Right cardiac atrium (tissue), 5 donors: ENCODE data around the gene PHACTR1. TPM values are rescaled to one million over a fixed set of nuclear protein-coding genes. Genes with fewer than 3 reads are reported as not detected.

Source experiments
- ATAC-seq, 2 donors: fragments of 200-7000 bp; cut with Tn5 transposase; one replicate each; pipeline versions ENCODE4 v1.8.0 to v1.9.1; 2020; ENCODE audit warnings: moderate library complexity in 2 of 2, mild to moderate bottlenecking in 1 of 2
- DNase-seq, 3 donors: peaks; one replicate each; pipeline ENCODE4 v3.0.0-alpha.2; 2020
- H3K27ac ChIP-seq: one replicate; pipeline ENCODE4 v1.5.1; 2013; ENCODE audit warnings: mild to moderate bottlenecking, low read length, control low read depth, moderate library complexity
- H3K27me3 ChIP-seq: one replicate; pipeline ENCODE4 v1.6.1; 2013; ENCODE audit not compliant: control insufficient read depth, insufficient read depth
- H3K4me1 ChIP-seq: one replicate; pipeline ENCODE4 v1.6.1; 2013; ENCODE audit warnings: low read length; ENCODE audit not compliant: control insufficient read depth, insufficient read depth
- H3K4me3 ChIP-seq: one replicate; pipeline ENCODE4 v1.5.1; 2013; ENCODE audit warnings: low read length, control low read depth
- H3K9me3 ChIP-seq: one replicate; pipeline ENCODE4 v1.6.1; 2013; ENCODE audit warnings: low read length; ENCODE audit not compliant: control insufficient read depth
- WGBS: extraction: QIAGEN DNeasy Blood & Tissue Kit; methylation state at CpG from one replicate; pipeline ENCODE4 v1.1.7; 2013; 5-methylcytosine and 5-hydroxymethylcytosine counted together
- intact Hi-C, 4 donors: fragments of 100-400 bp; cut with DNase I; formaldehyde crosslinking; loops; one replicate each; pipeline versions ENCODE4 v1.11.0 to v1.14.0; 2022 to 2023
- polyA plus RNA-seq: library from polyadenylated mRNA; stranded (reverse); fragments of 200-250 nt; gene quantifications from one replicate; pipeline ENCODE4 v1.2.3, GENCODE V29; 2013
- total RNA-seq, 4 donors: library from RNA; stranded (reverse); fragmentation: NEBNext Ultra II Directional; extraction: Animal tissue kit (Norgen Biotek cat#: 25700); gene quantifications; one replicate each; pipeline ENCODE4 v1.2.1, GENCODE V29; 2021
- donor health status: healthy with polysubstance abuse.
- donor health status: DM: no; HTN: yes; CAD: no.
- donor health status: DM: no; HTN: no; CAD: no.
- donor health status: DM: no; HTN: yes; CAD: no; lungs with severe emphysema.
- donor health status: DM: yes; HTN: yes; CAD: no.

PHACTR1 gene
- total and polyA plus RNA-seq, 5 donors = 7.3 to 29.4 (median 25.1) TPM

DNA sequence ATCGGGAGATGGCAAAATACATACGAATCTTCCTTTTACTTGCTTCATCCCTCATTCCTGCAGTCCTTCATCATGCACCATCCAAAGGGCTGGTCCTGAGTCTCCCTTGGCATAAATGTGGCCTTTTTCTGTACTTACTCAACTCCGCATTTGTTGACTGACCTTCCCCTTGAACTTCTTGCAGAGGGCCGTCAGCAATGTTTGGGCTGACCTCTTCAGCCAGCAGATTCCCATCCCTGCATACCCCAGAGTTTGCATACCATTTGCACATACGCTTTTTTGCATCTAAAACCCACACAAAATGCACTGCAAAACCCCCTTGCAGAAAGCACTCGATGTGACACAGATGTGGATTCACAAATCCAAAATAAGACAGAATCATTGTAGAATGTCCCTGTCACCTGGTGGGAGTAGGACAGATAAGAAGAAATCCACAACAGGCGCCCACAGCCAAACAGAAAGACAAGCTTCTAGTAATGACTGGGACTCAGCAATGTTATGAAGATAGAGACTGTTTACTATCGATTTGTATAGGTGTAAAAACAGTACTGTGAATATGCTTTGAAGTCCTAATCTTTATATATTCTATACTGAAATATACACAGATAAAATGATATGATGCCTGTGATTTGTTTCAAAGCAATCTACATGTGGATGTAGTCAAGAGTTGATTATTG is 566.0 kb downstream of the PHACTR1 start:
- intact Hi-C loops = no loop called here
- 73% methylated on average over 8 of the region's 8 CpGs for WGBS

DNA sequence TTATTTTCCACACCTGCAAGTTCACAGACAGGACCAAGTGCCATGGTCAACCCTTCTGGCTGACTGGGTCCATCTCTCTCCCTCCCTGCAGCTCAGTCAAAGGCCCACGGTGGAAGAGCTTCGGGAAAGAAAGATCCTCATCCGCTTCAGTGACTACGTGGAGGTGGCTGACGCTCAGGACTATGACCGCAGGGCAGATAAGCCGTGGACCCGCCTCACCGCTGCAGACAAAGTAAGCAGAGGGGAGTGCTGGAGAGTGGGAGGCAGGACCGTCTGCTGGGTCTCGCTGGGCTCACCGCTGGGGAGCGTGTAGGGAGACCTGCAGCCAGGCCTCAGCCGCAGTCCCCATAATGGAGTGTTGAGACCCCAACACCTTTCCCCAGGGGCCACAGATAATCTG is 566.8 kb downstream of the PHACTR1 start:
- 89% methylated on average over 14 of the region's 14 CpGs for WGBS
- no peak for ATAC-seq
- Histone ChIP-seq H3K4me1 (peaks cover 2% of the 10 kb centered on the region), H3K27ac (no peak overlapping the region), H3K27me3 (no peaks in the 10 kb centered on the region), H3K4me3 (no peak overlapping the region), H3K9me3 (no peaks in the 10 kb centered on the region)
- intact Hi-C loops = no loop called here
- DNase-seq = no peak

More for the DNA sequence above, 566.0 kb downstream of the PHACTR1 start:
- no peak for ATAC-seq
- Histone ChIP-seq H3K4me1 (peaks cover 2% of the 10 kb centered on the region), H3K9me3 (no peaks in the 10 kb centered on the region), H3K27ac (no peak overlapping the region), H3K27me3 (no peaks in the 10 kb centered on the region), H3K4me3 (no peak overlapping the region)
- DNase-seq = no peak

DNA sequence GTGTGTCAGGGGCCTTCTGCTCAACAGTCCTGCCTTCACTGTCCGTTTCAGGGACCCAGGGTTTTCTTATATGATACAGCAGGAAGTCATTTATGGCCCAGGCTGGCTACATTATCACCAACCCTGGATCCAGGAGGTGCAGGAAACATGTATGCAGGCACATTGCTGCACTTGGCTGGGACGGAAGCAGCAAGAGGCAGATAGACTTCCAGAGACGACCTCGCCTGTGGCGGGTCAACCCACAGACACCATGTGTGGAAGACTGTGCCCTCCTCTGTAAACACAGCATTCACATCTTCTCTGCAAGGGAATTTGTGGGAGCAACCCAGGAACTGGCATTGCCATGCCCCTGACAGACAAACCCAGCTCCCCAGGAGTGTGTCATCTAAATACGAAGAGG is 568.1 kb downstream of the PHACTR1 start:
- no peaks in the 10 kb centered on the region for H3K27me3 ChIP-seq
- H3K4me3 ChIP-seq = no peak overlapping the region
- no peaks in the 10 kb centered on the region for H3K9me3 ChIP-seq
- no peak overlapping the region for H3K27ac ChIP-seq
- intact Hi-C loops = no loop called here
- H3K4me1 ChIP-seq = no peaks in the 10 kb centered on the region
- DNase-seq (no peak), ATAC-seq (no peak)
- 74% methylated on average over 6 of the region's 6 CpGs for WGBS

DNA sequence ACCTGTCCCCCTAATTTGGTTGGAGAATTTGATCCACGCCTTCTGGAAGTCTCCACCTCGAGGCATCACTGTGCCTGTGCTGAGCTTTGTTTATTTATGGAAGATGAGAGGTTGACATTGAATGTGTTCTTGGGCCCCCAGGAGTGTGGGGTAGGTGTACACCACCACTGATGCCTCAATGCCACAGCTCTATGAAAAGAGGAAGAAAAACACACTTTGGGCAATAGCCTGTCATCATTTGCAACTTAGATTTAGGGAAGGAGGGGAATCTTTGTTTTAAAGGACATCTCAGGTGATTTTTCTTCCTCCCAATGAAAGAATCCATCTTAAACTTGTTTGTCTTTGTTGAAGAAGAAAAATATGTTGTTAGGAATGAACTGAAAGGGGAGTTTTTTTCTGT is 569.1 kb downstream of the PHACTR1 start:
- intact Hi-C loops = no loop called here
- no peak overlapping the region for H3K4me3 ChIP-seq
- no peak for DNase-seq
- ATAC-seq = no peak
- no peaks in the 10 kb centered on the region for H3K27me3 ChIP-seq
- H3K4me1 ChIP-seq = no peaks in the 10 kb centered on the region
- no peaks in the 10 kb centered on the region for H3K9me3 ChIP-seq
- WGBS = 91% methylated on average over 2 of the region's 2 CpGs
- H3K27ac ChIP-seq = no peak overlapping the region

DNA sequence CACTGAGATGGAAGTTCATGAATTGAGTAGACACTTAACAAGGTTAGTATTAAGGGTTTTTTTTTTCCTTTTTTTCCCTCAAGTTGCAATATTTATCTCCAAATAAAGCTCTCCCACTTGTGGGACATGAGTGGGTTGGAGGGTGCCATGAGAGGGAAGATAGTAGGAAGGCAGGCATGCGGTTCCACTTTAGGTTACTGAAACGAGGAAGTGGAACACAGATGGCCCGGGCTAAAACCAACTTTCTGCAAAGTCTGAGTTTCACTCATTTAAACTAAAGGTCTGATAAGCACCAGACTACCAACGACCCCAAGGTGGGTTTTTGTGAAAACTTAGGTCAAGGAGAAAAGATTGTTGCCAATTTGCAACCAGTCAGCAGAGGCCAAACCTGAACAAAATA is 569.6 kb downstream of the PHACTR1 start:
- DNase-seq (no peak), ATAC-seq (no peak)
- no peak overlapping the region for H3K27ac ChIP-seq
- no peaks in the 10 kb centered on the region for H3K9me3 ChIP-seq
- no peak overlapping the region for H3K4me3 ChIP-seq
- no peaks in the 10 kb centered on the region for H3K27me3 ChIP-seq
- WGBS = 83% methylated on average over 4 of the region's 4 CpGs
- no peaks in the 10 kb centered on the region for H3K4me1 ChIP-seq
- intact Hi-C loops = no loop called here

DNA sequence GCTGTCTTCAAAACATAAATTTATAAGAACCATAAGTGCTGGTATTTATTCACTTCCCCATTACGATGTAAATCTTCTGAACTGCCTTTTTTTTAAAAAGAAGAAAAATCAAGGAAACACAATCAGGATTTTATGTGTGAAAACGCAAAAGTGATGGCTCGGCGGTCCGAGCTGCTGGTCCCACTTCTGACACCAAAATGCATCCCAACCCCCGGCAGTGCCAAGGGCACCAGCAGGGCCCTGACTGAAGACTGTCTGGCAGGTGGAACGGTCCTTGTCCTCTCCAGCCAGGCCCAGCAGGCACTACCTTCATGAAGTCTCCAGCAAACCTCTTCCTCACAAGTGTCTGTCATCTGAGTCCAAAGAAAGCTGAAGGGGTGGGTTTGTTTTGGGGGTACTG is 570.5 kb downstream of the PHACTR1 start:
- ATAC-seq (no peak), DNase-seq (peak in 1 of 3 donors; percentile 40)
- intact Hi-C loops = no loop called here
- 98% methylated on average over 7 of the region's 7 CpGs for WGBS
- Histone ChIP-seq H3K27me3 (no peaks in the 10 kb centered on the region), H3K4me3 (no peak overlapping the region), H3K9me3 (no peaks in the 10 kb centered on the region), H3K4me1 (no peaks in the 10 kb centered on the region), H3K27ac (no peak overlapping the region)

DNA sequence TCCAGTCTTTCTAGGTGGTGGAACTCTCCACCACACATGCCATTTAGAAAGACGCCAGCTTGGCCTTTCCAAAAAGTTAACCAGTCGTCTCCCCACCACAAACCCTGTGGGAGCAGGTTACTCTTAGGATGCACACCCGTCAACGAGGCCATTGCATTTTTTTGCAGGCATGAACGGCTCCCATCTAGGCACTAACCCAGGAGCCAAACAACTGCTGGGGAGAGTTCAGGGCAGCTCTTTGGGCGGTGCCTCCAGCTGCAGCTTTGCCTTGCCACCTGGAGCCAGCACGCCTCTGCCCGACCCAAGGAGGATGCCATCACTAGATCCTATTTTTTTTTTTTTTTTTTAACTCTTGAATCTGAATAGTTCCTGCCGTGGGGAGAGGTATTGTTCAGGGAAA is 571.9 kb downstream of the PHACTR1 start:
- DNase-seq (peak in 1 of 3 donors; percentile 41), ATAC-seq (no peak)
- Histone ChIP-seq H3K27ac (no peak overlapping the region), H3K4me3 (no peak overlapping the region), H3K4me1 (no peaks in the 10 kb centered on the region), H3K9me3 (no peaks in the 10 kb centered on the region), H3K27me3 (no peaks in the 10 kb centered on the region)
- intact Hi-C loops = no loop called here
- WGBS = 97% methylated on average over 9 of the region's 9 CpGs

DNA sequence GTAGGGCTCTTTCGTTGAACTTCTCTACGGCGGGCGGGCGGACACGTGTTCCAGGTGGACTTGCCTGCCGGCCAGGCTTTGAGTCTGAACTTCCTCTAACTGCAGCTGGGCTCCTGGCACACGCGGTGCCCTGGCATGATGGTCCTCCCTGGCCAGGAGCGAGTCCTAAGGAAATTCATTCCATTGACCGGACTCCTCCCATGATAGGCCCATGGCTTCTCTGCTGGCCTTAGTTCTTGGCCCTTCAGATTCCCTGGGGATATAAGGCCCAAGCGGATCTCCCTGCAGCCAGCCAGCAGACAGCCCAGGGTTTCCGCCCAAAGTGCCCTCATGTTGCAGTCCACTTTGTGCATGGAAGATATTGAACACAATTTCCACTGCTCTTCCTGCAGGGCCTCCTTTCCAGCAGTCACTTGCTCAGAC is 572.4 kb downstream of the PHACTR1 start:
- no peaks in the 10 kb centered on the region for H3K9me3 ChIP-seq
- no peak overlapping the region for H3K4me3 ChIP-seq
- no peaks in the 10 kb centered on the region for H3K27me3 ChIP-seq
- no peaks in the 10 kb centered on the region for H3K4me1 ChIP-seq
- 85% methylated on average over 13 of the region's 13 CpGs for WGBS
- intact Hi-C loops = no loop called here
- H3K27ac ChIP-seq = no peak overlapping the region
- peak in 1 of 2 donors; percentile 7 for ATAC-seq
- no peak for DNase-seq

DNA sequence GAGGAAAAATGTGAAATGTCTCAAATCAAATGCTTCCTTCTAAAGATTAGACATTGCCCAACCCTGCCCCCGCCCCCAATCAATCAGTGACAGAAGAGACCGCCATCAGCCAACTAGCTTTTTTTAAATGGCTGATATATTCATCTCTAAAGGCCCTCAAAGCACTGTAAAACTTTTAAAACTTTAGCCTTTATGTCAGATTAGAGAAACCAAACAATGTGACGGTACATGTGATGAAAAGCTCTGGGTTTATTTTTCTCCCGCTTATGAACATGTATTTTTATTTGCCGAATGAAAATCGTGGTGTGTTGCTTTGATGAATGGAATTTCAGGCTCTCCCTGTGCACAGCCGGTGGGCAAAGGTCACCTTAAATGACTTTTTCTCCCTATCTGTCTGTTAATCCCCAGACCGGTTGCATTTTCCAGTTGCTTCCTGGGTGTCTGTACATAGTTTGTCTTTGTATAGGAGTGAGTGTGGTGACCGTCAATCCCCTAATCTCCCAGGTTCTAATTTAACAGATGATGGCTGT is 573.3 kb downstream of the PHACTR1 start:
- WGBS = 64% methylated on average over 9 of the region's 9 CpGs
- H3K9me3 ChIP-seq = no peaks in the 10 kb centered on the region
- no peak overlapping the region for H3K27ac ChIP-seq
- no peak overlapping the region for H3K4me3 ChIP-seq
- H3K27me3 ChIP-seq = no peaks in the 10 kb centered on the region
- intact Hi-C loops = no loop called here
- ATAC-seq = no peak
- H3K4me1 ChIP-seq = no peaks in the 10 kb centered on the region
- no peak for DNase-seq

DNA sequence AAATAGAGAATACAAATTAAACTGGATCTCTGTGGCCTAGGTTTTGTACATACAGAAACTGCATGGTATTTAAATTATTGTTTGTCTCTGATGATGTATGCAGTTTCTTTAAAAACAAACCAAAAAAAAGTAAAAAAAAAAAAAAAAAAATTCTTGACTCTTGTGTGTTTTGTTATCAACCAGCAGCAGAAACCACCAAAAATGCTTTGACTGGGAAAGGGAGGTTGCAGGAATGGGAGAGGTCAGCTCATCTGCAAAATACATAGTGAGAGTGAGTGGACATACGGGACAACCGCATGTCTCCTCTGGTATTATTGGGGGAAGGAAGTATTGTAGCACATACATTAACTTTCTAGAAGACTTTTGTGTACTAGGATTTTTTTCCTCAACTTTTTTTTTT is 573.8 kb downstream of the PHACTR1 start:
- 93% methylated on average over 2 of the region's 2 CpGs for WGBS
- Histone ChIP-seq H3K27me3 (no peaks in the 10 kb centered on the region), H3K4me1 (no peaks in the 10 kb centered on the region), H3K4me3 (no peak overlapping the region), H3K9me3 (no peaks in the 10 kb centered on the region), H3K27ac (no peak overlapping the region)
- ATAC-seq (no peak), DNase-seq (no peak)
- intact Hi-C loops = no loop called here

DNA sequence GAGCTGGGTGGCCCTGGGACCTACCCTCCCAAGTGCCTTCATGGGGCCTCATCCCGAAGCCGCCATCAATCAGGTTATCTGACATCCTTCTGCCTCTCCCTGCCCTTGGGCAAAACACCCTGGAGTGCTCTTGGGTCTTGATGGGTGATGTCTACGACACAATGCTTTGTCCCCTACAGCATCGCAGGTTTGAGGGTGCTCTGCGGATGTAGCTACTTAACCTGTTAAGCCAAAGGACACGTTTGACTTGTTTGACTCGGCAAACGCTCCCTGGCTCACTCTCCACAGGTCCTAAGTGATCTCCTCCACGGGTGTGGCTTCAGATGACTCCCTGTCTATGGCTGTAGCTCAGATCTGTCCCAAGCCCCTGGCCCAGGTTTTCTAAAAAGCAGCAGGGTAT is 576.2 kb downstream of the PHACTR1 start:
- WGBS = 87% methylated on average over 9 of the region's 9 CpGs
- Histone ChIP-seq H3K4me1 (no peaks in the 10 kb centered on the region), H3K4me3 (no peak overlapping the region), H3K9me3 (no peaks in the 10 kb centered on the region), H3K27ac (no peak overlapping the region), H3K27me3 (no peaks in the 10 kb centered on the region)
- intact Hi-C loops = no loop called here
- ATAC-seq = no peak
- no peak for DNase-seq
